Activated gamma-delta T cell (primary cell): Measurements from ENCODE around the gene DUSP3.
A peak's percentile ranks its signal among the peaks of the same experiment; 100 is the strongest.

Experiments
- DNase-seq: peaks from one replicate; lab custom pipeline; 2025; lab: John Stamatoyannopoulos, UW

The DUSP3 gene

GRCh38 chr17:43733956-43734355 is 44.8 kb downstream of the DUSP3 start:
- no peak for DNase-seq

GRCh38 chr17:43732958-43733357 is 45.8 kb downstream of the DUSP3 start:
- DNase-seq, result no peak

DNA sequence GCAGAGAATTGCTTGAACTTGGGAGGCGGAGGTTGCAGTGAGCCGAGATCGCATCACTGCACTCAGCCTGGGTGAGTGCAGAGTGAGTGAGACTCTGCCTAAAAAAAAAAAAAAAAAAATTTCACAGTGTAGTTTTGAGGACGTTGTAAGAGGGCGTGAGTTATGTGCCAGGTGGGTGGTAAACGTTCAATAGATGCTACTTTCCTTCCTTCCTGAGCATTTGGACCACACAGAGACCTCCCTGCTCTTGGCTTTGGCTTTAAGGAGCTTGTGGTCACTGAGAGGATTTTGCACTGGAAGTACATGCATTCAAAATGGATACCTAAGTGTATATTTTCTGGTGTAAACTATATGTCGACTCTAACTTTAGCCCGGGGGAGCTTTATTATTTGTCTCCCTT is 50.7 kb downstream of the DUSP3 start:
- no peak for DNase-seq

- DNase-seq, result no peak
These were observed 54.9 kb downstream of the DUSP3 start for GRCh38 chr17:43723697-43724359.

GRCh38 chr17:43722870-43723665 is 55.7 kb downstream of the DUSP3 start:
- no peak for DNase-seq

- no peak for DNase-seq
These were observed 56.5 kb downstream of the DUSP3 start for GRCh38 chr17:43722269-43722619.

GRCh38 chr17:43721537-43722268 is 57.1 kb downstream of the DUSP3 start:
- DNase-seq, result no peak

DNA sequence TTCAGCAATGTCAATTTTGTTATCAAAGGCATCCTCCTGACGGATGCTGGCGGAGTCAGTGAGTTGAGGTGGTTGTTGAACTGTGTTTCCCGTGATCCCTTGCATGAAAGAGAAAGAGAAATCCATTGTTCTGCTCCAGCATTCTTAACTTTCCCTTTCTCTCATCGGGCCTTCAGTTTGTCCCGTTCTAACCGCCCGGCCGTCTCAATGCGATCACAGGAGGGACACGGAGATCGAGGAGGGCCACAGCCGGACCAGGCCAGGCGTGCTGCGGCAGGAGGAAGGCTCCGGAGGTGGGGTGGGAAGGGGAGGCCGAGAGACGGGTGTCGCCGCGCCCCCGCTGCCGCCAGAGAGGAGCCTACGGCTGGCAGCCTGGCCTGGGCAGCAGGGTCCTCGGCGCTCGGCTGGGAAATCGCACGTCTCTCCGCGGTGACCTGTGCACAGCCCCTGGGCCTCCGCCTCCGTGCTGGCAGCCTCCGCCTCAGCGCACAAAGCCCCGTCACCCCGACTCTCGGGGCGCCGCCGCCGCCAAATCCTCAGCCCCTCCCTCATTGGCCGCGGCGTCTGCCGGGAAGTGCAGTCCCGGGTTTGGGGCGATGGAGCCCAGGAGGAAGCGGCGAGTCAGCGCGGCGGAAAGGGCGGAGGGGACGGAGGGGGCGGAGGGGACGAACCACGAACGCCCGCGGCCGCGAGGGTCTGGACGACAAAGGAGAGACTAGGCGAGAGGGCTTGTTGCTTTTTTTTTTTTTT is 58.3 kb downstream of the DUSP3 start:
- peak; percentile 62 for DNase-seq

DNA sequence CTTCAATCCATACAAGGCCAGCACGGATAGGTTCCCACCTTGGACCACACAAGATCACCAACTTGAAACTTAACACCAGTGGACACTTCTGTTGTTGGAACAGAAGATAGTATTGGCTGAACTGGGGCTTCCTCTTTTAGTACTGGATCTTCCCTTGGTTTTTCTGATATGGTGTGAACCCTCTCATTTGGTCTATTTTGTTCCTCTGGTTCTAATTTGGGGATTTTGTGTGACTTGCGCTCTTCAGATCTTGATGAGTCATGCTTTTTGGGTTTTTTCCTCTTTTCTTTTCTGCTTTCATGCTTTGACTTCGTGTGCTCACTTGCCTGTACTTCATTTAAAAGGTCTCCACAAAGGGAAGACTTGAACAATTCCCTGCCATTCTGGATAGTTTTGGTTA is 59.2 kb downstream of the DUSP3 start:
- DNase-seq, result no peak

- DNase-seq, result no peak
These were observed 60.2 kb downstream of the DUSP3 start for GRCh38 chr17:43718544-43718943.

DNA sequence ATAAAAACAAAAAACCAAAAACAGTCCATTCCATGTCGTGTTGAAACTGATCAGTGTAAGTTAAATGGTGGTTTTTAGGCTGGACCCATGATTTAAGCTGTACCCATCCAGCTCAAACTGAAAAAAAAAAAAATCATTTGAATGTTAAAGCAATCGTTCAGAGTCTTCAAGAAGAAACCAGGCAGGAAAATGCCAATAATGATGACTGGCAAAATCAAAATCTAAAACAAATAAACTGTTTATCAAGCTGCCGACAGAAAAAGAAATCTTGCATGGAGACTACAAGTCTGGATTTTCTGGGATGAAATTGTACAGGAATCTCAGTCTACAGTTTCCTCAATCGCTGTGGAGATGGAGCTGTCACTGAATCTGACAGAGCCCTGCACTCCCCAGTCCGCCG is 60.9 kb downstream of the DUSP3 start:
- DNase-seq, result no peak
